Measurements from ENCODE around the gene CCDC185.

Gene CCDC185

DNA sequence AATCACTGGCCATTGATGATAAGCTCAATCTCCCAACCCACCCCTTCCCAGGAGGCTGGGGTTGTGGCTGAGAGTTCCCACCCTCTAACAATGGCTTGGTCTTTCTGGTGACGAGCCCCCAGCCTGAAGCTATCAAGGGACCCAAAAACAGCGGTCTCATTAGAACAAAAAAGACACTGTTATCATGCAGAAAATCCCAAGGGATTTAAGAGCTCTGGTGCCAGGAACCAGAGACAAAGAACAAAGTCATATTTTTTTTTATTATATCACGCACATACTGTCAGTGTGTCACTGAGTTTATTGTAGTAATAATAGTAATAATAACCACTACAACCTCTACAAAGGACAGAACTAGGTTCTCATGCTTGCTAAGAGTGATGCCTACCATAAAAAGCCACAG lies 43.9 kb downstream of the CCDC185 start:
- ATAC-seq = no peak
- TF ChIP-seq CSDC2 (CRISPR knock-in tag; IDR thresholded peaks at IDR 0.05) = no peak
- no peak for TF ChIP-seq ARNTL (CRISPR knock-in tag; IDR thresholded peaks at IDR 0.05; ENCODE audit: borderline replicate concordance, low read depth)
- TF ChIP-seq RARB (CRISPR knock-in tag; IDR thresholded peaks at IDR 0.05) = no peak
- TF ChIP-seq, protein P1, sequence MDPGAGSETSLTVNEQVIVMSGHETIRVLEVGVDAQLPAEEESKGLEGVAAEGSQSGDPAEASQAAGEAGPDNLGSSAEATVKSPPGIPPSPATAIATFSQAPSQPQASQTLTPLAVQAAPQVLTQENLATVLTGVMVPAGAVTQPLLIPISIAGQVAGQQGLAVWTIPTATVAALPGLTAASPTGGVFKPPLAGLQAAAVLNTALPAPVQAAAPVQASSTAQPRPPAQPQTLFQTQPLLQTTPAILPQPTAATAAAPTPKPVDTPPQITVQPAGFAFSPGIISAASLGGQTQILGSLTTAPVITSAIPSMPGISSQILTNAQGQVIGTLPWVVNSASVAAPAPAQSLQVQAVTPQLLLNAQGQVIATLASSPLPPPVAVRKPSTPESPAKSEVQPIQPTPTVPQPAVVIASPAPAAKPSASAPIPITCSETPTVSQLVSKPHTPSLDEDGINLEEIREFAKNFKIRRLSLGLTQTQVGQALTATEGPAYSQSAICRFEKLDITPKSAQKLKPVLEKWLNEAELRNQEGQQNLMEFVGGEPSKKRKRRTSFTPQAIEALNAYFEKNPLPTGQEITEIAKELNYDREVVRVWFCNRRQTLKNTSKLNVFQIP (CRISPR knock-in tag; IDR thresholded peaks at IDR 0.05; ENCODE audit: borderline replicate concordance, low read depth) = no peak
- no peak for TF ChIP-seq ISL1 (CRISPR knock-in tag; IDR thresholded peaks at IDR 0.05)
- TF ChIP-seq SNAI2 (CRISPR knock-in tag; IDR thresholded peaks at IDR 0.05) = no peak
- no peak for TF ChIP-seq ZNF565 (CRISPR knock-in tag; conservative IDR thresholded peaks at IDR 0.05; ENCODE audit: low read depth)
- TF ChIP-seq, protein P2, sequence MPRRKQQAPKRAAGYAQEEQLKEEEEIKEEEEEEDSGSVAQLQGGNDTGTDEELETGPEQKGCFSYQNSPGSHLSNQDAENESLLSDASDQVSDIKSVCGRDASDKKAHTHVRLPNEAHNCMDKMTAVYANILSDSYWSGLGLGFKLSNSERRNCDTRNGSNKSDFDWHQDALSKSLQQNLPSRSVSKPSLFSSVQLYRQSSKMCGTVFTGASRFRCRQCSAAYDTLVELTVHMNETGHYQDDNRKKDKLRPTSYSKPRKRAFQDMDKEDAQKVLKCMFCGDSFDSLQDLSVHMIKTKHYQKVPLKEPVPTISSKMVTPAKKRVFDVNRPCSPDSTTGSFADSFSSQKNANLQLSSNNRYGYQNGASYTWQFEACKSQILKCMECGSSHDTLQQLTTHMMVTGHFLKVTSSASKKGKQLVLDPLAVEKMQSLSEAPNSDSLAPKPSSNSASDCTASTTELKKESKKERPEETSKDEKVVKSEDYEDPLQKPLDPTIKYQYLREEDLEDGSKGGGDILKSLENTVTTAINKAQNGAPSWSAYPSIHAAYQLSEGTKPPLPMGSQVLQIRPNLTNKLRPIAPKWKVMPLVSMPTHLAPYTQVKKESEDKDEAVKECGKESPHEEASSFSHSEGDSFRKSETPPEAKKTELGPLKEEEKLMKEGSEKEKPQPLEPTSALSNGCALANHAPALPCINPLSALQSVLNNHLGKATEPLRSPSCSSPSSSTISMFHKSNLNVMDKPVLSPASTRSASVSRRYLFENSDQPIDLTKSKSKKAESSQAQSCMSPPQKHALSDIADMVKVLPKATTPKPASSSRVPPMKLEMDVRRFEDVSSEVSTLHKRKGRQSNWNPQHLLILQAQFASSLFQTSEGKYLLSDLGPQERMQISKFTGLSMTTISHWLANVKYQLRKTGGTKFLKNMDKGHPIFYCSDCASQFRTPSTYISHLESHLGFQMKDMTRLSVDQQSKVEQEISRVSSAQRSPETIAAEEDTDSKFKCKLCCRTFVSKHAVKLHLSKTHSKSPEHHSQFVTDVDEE (CRISPR knock-in tag; IDR thresholded peaks at IDR 0.05) = no peak
- no peak for TF ChIP-seq GLIS3 (CRISPR knock-in tag; IDR thresholded peaks at IDR 0.05)
- TF ChIP-seq ZNF70 (CRISPR knock-in tag; IDR thresholded peaks at IDR 0.05) = no peak
- TF ChIP-seq BACH2 (CRISPR knock-in tag; IDR thresholded peaks at IDR 0.05; ENCODE audit: borderline replicate concordance) = no peak
- TF ChIP-seq, protein P3, sequence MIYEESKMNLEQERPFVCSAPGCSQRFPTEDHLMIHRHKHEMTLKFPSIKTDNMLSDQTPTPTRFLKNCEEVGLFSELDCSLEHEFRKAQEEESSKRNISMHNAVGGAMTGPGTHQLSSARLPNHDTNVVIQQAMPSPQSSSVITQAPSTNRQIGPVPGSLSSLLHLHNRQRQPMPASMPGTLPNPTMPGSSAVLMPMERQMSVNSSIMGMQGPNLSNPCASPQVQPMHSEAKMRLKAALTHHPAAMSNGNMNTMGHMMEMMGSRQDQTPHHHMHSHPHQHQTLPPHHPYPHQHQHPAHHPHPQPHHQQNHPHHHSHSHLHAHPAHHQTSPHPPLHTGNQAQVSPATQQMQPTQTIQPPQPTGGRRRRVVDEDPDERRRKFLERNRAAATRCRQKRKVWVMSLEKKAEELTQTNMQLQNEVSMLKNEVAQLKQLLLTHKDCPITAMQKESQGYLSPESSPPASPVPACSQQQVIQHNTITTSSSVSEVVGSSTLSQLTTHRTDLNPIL (CRISPR knock-in tag; IDR thresholded peaks at IDR 0.05; ENCODE audit: low read depth) = no peak
- TF ChIP-seq TCF4 (CRISPR knock-in tag; IDR thresholded peaks at IDR 0.05; ENCODE audit: borderline replicate concordance) = no peak
- TF ChIP-seq, protein P4, sequence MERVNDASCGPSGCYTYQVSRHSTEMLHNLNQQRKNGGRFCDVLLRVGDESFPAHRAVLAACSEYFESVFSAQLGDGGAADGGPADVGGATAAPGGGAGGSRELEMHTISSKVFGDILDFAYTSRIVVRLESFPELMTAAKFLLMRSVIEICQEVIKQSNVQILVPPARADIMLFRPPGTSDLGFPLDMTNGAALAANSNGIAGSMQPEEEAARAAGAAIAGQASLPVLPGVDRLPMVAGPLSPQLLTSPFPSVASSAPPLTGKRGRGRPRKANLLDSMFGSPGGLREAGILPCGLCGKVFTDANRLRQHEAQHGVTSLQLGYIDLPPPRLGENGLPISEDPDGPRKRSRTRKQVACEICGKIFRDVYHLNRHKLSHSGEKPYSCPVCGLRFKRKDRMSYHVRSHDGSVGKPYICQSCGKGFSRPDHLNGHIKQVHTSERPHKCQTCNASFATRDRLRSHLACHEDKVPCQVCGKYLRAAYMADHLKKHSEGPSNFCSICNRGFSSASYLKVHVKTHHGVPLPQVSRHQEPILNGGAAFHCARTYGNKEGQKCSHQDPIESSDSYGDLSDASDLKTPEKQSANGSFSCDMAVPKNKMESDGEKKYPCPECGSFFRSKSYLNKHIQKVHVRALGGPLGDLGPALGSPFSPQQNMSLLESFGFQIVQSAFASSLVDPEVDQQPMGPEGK (CRISPR knock-in tag; IDR thresholded peaks at IDR 0.05; ENCODE audit: borderline replicate concordance) = no peak

DNA sequence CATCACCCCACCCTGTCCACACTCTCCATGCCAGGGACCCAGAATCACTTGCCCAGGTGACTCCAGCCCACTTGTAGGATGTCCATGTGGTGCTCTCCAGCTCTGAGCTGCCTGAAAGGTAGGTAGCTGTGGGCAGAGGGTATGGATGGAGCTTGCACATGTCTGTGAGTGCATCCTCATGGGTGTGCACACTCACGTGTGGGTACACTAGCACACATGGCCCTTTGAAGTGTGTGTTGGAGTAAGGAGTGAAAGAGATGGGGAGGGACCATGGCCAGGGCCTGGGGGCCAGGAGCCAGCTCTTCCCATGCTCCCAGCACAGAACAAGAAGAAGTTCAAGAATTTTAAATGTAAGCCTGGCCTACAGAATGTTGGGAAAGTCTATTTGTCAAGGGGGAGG lies 50.2 kb downstream of the CCDC185 start:
- TF ChIP-seq ESRRG (CRISPR knock-in tag; IDR thresholded peaks at IDR 0.05) (no peak), OSR1 (CRISPR knock-in tag; IDR thresholded peaks at IDR 0.05) (no peak), PPARA (CRISPR knock-in tag; IDR thresholded peaks at IDR 0.05; ENCODE audit: borderline replicate concordance) (no peak)
- TF ChIP-seq, protein P3 (CRISPR knock-in tag; IDR thresholded peaks at IDR 0.05; ENCODE audit: low read depth) = no peak
- TF ChIP-seq, protein P5, sequence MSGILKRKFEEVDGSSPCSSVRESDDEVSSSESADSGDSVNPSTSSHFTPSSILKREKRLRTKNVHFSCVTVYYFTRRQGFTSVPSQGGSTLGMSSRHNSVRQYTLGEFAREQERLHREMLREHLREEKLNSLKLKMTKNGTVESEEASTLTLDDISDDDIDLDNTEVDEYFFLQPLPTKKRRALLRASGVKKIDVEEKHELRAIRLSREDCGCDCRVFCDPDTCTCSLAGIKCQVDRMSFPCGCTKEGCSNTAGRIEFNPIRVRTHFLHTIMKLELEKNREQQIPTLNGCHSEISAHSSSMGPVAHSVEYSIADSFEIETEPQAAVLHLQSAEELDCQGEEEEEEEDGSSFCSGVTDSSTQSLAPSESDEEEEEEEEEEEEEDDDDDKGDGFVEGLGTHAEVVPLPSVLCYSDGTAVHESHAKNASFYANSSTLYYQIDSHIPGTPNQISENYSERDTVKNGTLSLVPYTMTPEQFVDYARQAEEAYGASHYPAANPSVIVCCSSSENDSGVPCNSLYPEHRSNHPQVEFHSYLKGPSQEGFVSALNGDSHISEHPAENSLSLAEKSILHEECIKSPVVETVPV (CRISPR knock-in tag; IDR thresholded peaks at IDR 0.05) = no peak
- ATAC-seq = no peak

DNA sequence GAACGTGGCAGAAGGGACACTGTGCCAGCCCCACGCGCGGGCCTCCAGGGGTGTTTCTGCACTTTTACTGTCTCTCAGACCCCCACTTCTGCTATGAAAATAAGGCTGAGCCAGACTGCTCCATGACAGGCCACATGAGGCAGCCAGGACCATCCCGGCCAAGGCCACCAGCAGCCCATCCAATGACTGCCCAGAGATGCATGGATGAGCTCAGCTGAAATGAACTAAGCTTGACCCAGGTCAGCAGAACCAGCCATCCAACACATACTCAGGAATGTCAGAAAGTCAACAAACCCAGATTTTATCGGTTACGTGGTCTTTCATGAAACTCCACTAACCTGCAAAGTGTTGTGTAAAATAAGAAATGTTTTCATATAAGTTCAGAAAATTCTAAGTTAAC lies 51.2 kb downstream of the CCDC185 start:
- ATAC-seq = no peak
- TF ChIP-seq, protein P5 (CRISPR knock-in tag; IDR thresholded peaks at IDR 0.05) = no peak
- no peak for TF ChIP-seq PPARA (CRISPR knock-in tag; IDR thresholded peaks at IDR 0.05; ENCODE audit: borderline replicate concordance)
- no peak for TF ChIP-seq CSDC2 (CRISPR knock-in tag; IDR thresholded peaks at IDR 0.05)
- TF ChIP-seq SNAI2 (CRISPR knock-in tag; IDR thresholded peaks at IDR 0.05) = no peak
- TF ChIP-seq ISL1 (CRISPR knock-in tag; IDR thresholded peaks at IDR 0.05) = no peak
- TF ChIP-seq, protein P1 (CRISPR knock-in tag; IDR thresholded peaks at IDR 0.05; ENCODE audit: borderline replicate concordance, low read depth) = no peak
- TF ChIP-seq ZNF8 (CRISPR knock-in tag; IDR thresholded peaks at IDR 0.05) = no peak
- no peak for TF ChIP-seq GLIS3 (CRISPR knock-in tag; IDR thresholded peaks at IDR 0.05)
- TF ChIP-seq TCF4 (CRISPR knock-in tag; IDR thresholded peaks at IDR 0.05; ENCODE audit: borderline replicate concordance) = no peak
- no peak for TF ChIP-seq RARB (CRISPR knock-in tag; IDR thresholded peaks at IDR 0.05)
- TF ChIP-seq BACH2 (CRISPR knock-in tag; IDR thresholded peaks at IDR 0.05; ENCODE audit: borderline replicate concordance) = no peak
- TF ChIP-seq OSR1 (CRISPR knock-in tag; IDR thresholded peaks at IDR 0.05) = no peak
- TF ChIP-seq, protein P3 (CRISPR knock-in tag; IDR thresholded peaks at IDR 0.05; ENCODE audit: low read depth) = no peak
- TF ChIP-seq ARNTL (CRISPR knock-in tag; IDR thresholded peaks at IDR 0.05; ENCODE audit: borderline replicate concordance, low read depth) = no peak
- no peak for TF ChIP-seq ZNF70 (CRISPR knock-in tag; IDR thresholded peaks at IDR 0.05)
